HG03571 (cell line): Measurements from ENCODE around the gene SNRPA1.

Experiments
- ATAC-seq: cut with Tn5 transposase; IDR thresholded peaks from one replicate; pipeline ENCODE4 v1.9.1; 2021; ENCODE audit not compliant: unreplicated experiment

The SNRPA1 gene

DNA sequence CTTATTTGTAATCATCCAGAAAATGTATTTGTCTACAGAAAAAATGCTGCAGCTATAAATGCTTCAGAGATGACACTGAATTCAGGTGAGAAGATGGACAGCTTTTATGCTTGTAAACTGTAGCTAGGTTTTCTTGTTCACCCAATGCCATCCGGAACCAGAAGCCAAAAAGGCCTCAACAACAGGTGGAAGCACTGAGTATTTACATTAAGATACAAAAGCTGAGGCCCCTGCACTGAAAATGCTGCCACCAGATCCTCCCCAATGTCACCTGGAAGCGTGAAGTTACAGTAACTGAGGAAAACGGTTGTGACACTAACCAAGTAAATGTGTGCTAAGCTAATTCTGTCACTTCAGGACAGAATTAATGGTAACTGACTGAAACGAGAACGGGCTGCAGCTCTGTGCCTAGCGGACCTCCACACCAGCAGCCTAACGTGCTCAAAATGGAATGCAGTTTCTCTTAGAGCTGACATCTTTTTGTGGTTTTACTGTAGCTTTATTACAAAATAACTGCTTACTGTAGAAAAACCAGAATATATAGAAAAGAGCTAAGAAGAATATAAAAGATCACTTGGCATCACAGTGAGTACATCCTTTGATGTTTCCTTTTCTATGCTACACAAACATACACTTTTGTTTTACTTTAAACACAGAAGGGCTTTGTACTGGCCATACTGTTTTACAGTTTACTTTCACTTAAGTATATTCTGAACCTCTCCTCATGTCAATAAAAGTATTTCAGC lies 50.8 kb downstream of the SNRPA1 start:
- no peak for ATAC-seq

- ATAC-seq, result no peak
Measured at GRCh38 chr15:101243420-101243819, 51.6 kb downstream of the SNRPA1 start.

DNA sequence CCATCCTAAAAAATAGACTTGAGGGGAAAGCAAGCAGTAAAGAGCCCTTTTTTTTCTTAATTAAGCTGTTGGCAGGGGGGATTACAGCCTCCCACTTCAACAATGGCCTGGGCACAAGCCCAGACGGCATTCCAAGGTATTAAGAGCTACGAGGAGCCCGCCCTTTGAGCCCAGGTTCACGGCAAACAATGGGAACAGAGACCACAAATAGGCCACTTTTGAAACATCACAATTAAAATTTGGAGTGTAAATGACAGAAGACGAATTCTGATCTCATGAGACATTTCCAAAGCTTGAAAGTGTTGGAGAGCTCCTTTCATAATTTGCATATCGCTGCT lies 52.1 kb downstream of the SNRPA1 start:
- no peak for ATAC-seq

GRCh38 chr15:101242160-101242998 lies 52.7 kb downstream of the SNRPA1 start:
- peak; percentile 72 for ATAC-seq

DNA sequence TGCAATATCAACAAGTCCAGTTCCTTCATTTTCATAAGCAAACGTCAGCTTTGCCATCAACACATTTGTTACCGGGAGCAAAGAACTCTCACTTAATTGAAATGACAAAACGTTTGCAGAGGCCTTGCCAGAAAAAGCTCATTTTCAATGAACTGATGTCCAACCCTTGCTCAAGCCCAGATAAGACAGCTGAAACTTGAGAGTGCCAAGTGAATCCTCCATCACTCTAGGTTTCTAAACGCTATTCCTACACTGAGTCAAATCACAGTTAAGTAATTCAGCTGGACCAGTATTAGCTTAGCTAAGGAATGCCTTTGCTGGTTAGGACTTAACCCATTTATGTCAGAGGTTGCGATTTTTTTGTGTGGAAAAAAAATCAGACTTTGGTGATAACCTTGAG lies 54.7 kb downstream of the SNRPA1 start:
- ATAC-seq, result no peak

DNA sequence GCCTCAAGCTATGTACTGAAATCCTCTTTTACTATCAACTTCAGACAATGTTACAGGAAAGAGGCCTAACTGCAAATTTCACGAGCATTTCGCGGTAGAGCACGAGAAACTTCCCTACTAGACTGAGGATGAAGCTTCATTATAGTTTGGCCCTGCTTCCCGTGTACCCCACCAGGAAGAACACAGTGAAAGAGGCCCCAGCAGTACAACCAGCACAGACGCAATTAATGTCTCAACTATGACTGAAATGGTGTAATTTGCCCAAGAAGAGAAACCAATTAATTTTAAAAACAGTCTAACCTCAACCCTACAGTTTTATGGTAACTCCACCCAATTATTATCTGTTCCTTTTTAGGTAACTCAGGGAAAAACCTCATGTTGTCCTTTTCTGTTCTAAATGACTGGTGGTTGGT lies 55.3 kb downstream of the SNRPA1 start:
- no peak for ATAC-seq

- ATAC-seq, result no peak
Measured at GRCh38 chr15:101237251-101237650, 57.8 kb downstream of the SNRPA1 start.

GRCh38 chr15:101233651-101234280 lies 61.3 kb downstream of the SNRPA1 start:
- no peak for ATAC-seq

GRCh38 chr15:101232677-101233076 lies 62.4 kb downstream of the SNRPA1 start:
- no peak for ATAC-seq
